B cell (primary cell): ENCODE measurements around the gene GPR3. TPM values are rescaled to one million over a fixed set of nuclear protein-coding genes. Genes with fewer than 3 reads are reported as not detected.
A peak's percentile ranks its signal among the peaks of the same experiment; 100 is the strongest.

ENCODE experiments used
- ATAC-seq: fragments of 200-7000 bp; cut with Tn5 transposase; one replicate; pipeline ENCODE4 v1.10.0; 2021; ENCODE audit warnings: low read depth, mild to moderate bottlenecking, moderate number of reproducible peaks, moderate library complexity
- CTCF ChIA-PET: fragments of 350-600 bp; sonication (Branson Sonifier 250); formaldehyde crosslinking; loops from one replicate; lab custom pipeline; 2021; ENCODE audit warnings: antibody characterized with exemption, inconsistent platforms; lab: Charles Lee
- POLR2A ChIA-PET: fragments of 350-600 bp; sonication (Branson Sonifier 250); formaldehyde crosslinking; loops from one replicate; lab custom pipeline; 2021; ENCODE audit warnings: antibody characterized with exemption; lab: Charles Lee
- DNase-seq: peaks from one replicate; pipeline ENCODE4 v3.0.0; 2013
- H2AFZ ChIP-seq: 2 replicates; pipeline ENCODE4 v1.6.1; 2012; ENCODE audit warnings: mild to moderate bottlenecking, low read depth, low read length; ENCODE audit not compliant: insufficient read depth, poor library complexity, severe bottlenecking
- H3K27ac ChIP-seq, 2 donors: 1 replicate in 1 of 2; 2 replicates in 1 of 2; pipeline ENCODE4 v1.5.1; 2012 to 2013; ENCODE audit warnings: low read length in 2 of 2, mild to moderate bottlenecking in 2 of 2, moderate library complexity in 1 of 2
- H3K27me3 ChIP-seq, 4 experiments: fragments of 200-600 bp in 1 of 4; sonication (generic) in 1 of 4; replicated peaks in 1 of 4; 1 replicate in 2 of 4; 2 replicates in 2 of 4; pipeline versions ENCODE4 v1.6.1 to v1.7.0; 2013 to 2016; ENCODE audit warnings: low read length in 3 of 4, mild to moderate bottlenecking in 2 of 4, mixed read lengths in 1 of 4, moderate library complexity in 1 of 4; ENCODE audit not compliant: insufficient read depth in 4 of 4, control insufficient read depth in 3 of 4; ENCODE audit errors: control extremely low read depth in 1 of 4
- H3K36me3 ChIP-seq, 2 experiments: replicated peaks in 1 of 2; 1 replicate in 1 of 2; 2 replicates in 1 of 2; pipeline versions ENCODE4 v1.6.1 to v1.7.1; 2013; ENCODE audit warnings: low read length in 1 of 2; ENCODE audit not compliant: insufficient read depth in 2 of 2, control insufficient read depth in 1 of 2; ENCODE audit errors: control extremely low read depth in 1 of 2, extremely low read depth in 1 of 2
- H3K4me1 ChIP-seq, 2 donors: fragments of 200-600 bp in 1 of 2; sonication (generic) in 1 of 2; 1 replicate in 1 of 2; 2 replicates in 1 of 2; pipeline versions ENCODE4 v1.5.1 to v1.6.1; 2013 to 2017; ENCODE audit warnings: low read length in 2 of 2; ENCODE audit not compliant: control insufficient read depth in 2 of 2, insufficient read depth in 2 of 2
- H3K4me2 ChIP-seq: replicated peaks from 2 replicates; pipeline ENCODE3; 2012; ENCODE audit warnings: mild to moderate bottlenecking, low read depth, low read length; ENCODE audit not compliant: poor library complexity, severe bottlenecking
- H3K4me3 ChIP-seq, 5 experiments: fragments of 200-600 bp in 1 of 5; sonication (generic) in 1 of 5; 1 replicate in 3 of 5; 2 replicates in 2 of 5; pipeline versions ENCODE4 v1.5.1 to v1.7.0; 2011 to 2016; ENCODE audit warnings: low read length in 4 of 5, mild to moderate bottlenecking in 4 of 5, low read depth in 2 of 5, control low read depth in 1 of 5, moderate library complexity in 1 of 5; ENCODE audit not compliant: insufficient read depth in 1 of 5; ENCODE audit errors: control extremely low read depth in 1 of 5, extremely low read depth in 1 of 5
- H3K79me2 ChIP-seq: fragments of 200-600 bp; sonication (generic); one replicate; pipeline ENCODE4 v1.6.0; 2016; ENCODE audit warnings: low read length; ENCODE audit not compliant: control insufficient read depth, insufficient read depth
- H3K9ac ChIP-seq: fragments of 200-600 bp; sonication (generic); 2 replicates; pipeline ENCODE4 v1.6.1; 2017; ENCODE audit warnings: mild to moderate bottlenecking, low read length, moderate library complexity
- H3K9me3 ChIP-seq, 3 donors: one replicate each; pipeline versions ENCODE4 v1.6.1 to v1.7.1; 2013; ENCODE audit warnings: low read length in 2 of 3; ENCODE audit not compliant: control insufficient read depth in 2 of 3, insufficient read depth in 1 of 3; ENCODE audit errors: control extremely low read depth in 1 of 3
- H4K20me1 ChIP-seq: 2 replicates; pipeline ENCODE4 v1.6.0; 2012; ENCODE audit warnings: mild to moderate bottlenecking, low read length; ENCODE audit not compliant: insufficient read depth, control insufficient read depth, poor library complexity, severe bottlenecking
- H3K27ac Mint-ChIP-seq: one replicate; pipeline ENCODE4 v1.8.0; 2021; ENCODE audit warnings: mixed read lengths
- H3K27me3 Mint-ChIP-seq: one replicate; pipeline ENCODE4 v1.8.0; 2021; ENCODE audit warnings: mixed read lengths
- H3K4me1 Mint-ChIP-seq: one replicate; pipeline ENCODE4 v1.8.0; 2021; ENCODE audit warnings: mixed read lengths
- H3K4me3 Mint-ChIP-seq: one replicate; pipeline ENCODE4 v1.8.0; 2021; ENCODE audit warnings: mixed read lengths
- H3K9me3 Mint-ChIP-seq: one replicate; pipeline ENCODE4 v1.8.0; 2022; ENCODE audit warnings: mixed read lengths; ENCODE audit not compliant: insufficient read depth
- CTCF ChIP-seq: fragments of 200-600 bp; IDR thresholded peaks from one replicate; pipeline ENCODE4 v1.8.0; 2022; ENCODE audit warnings: antibody characterized with exemption, mild to moderate bottlenecking
- EZH2 ChIP-seq: IDR thresholded peaks from 2 replicates; pipeline ENCODE4 v1.6.1; 2012; ENCODE audit warnings: borderline replicate concordance, low read depth, mild to moderate bottlenecking, moderate library complexity, low read length; ENCODE audit not compliant: insufficient read depth, poor library complexity, severe bottlenecking
- WGBS: methylation state at CpG from one replicate; pipeline ENCODE4 v1.1.5; 2013; ENCODE audit warnings: missing lambda C conversion rate; ENCODE audit not compliant: insufficient coverage; 5-methylcytosine and 5-hydroxymethylcytosine counted together
- intact Hi-C: fragments of 100-400 bp; cut with micrococcal nuclease; formaldehyde crosslinking; loops from one replicate; pipeline ENCODE4 v1.10.0; 2022
- polyA plus RNA-seq: library from polyadenylated mRNA; depleted of rRNA; stranded (reverse); fragments of >200 nt; gene quantifications from 2 replicates; pipeline ENCODE4 v1.2.3, GENCODE V29; 2012
- total RNA-seq, 2 donors: library from RNA; stranded (reverse); fragments of 120-200 nt in 1 of 2; gene quantifications; 1 replicate in 1 of 2; 2 replicates in 1 of 2; pipeline versions ENCODE4 v1.2.3 to v1.2.4, GENCODE V29; 2013 to 2022

Gene GPR3
- total and polyA plus RNA-seq, 2 donors (not counting 1 experiment from before 2014, with no cell fraction given): 3.3 TPM; not detected in 1

DNA sequence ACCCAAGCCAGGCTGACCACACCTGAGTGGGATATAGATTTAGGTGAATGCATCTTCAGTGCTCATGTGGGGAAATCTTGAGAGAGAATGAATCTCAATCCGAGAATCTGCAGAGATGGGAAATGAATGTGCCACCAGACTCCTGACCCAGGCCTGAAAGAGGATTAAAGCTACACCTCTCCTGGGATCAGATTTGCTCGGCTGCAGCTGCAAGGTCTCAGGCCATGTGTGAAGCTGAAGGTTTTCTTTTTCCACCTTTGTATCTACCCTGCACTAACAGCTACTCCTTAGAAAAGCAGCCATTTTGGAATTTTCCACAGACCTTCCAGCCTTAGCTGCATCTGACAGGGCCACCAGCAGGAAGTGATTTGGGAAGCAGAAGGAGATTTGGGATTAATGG is 18.3 kb downstream of the GPR3 start:
- Histone ChIP-seq H3K4me1 (peaks cover 13 to 23% of the 10 kb centered on the region in 2 donors), H3K36me3 (peaks cover 12 to 87% of the 10 kb centered on the region in 2 experiments), H2AFZ (no peak overlapping the region), H3K9me3 (no peaks in the 10 kb centered on the region), H3K4me2 (no peak overlapping the region), H3K27ac (peak overlapping the region in 1 of 2 donors; percentile 32), H3K9ac (no peak overlapping the region), H3K4me3 (no peak overlapping the region), H3K79me2 (peaks cover 15% of the 10 kb centered on the region), H4K20me1 (peaks cover 10% of the 10 kb centered on the region), H3K27me3 (no peaks in the 10 kb centered on the region)
- TF ChIP-seq CTCF (no peak), EZH2 (no peak)
- Mint-ChIP-seq H3K27ac (peak overlapping the region; percentile 53), H3K9me3 (no peaks in the 10 kb centered on the region), H3K4me3 (no peak overlapping the region), H3K4me1 (peaks cover 28% of the 10 kb centered on the region), H3K27me3 (no peaks in the 10 kb centered on the region)
- ATAC-seq: no peak
- ChIA-PET CTCF (interaction anchor here (0.5 to 6.0 kb wide), 7 partner anchors 10 to 1470 kb away, joined by 3 to 26 read pairs (median 3); no protein-coding TSS in a partner anchor), POLR2A (interaction anchor here (1.6 kb wide), 1 partner anchor 68 kb away, joined by 3 read pairs; no protein-coding TSS in a partner anchor)
- DNase-seq: no peak
- 71% methylated on average over 1 of the region's 2 CpGs for WGBS
- intact Hi-C loops: no loop called here

- TF ChIP-seq CTCF (no peak), EZH2 (no peak)
- H3K4me1 ChIP-seq: peaks cover 22 to 23% of the 10 kb centered on the region in 2 donors
- H3K4me3 ChIP-seq: no peak overlapping the region
- DNase-seq (no peak), ATAC-seq (no peak)
- H4K20me1 ChIP-seq: peaks cover 19% of the 10 kb centered on the region
- Mint-ChIP-seq H3K27me3 (no peaks in the 10 kb centered on the region), H3K4me3 (no peak overlapping the region), H3K9me3 (no peaks in the 10 kb centered on the region), H3K4me1 (peaks cover 31% of the 10 kb centered on the region), H3K27ac (peak overlapping the region; percentile 15)
- H2AFZ ChIP-seq: no peak overlapping the region
- POLR2A ChIA-PET: no interaction called here
- peaks cover 10 to 96% of the 10 kb centered on the region in 2 experiments for H3K36me3 ChIP-seq
- intact Hi-C loops: no loop called here
- H3K79me2 ChIP-seq: peaks cover 19% of the 10 kb centered on the region
- H3K27me3 ChIP-seq: no peaks in the 10 kb centered on the region
- H3K27ac ChIP-seq: no peak overlapping the region
- no peak overlapping the region for H3K4me2 ChIP-seq
- no peaks in the 10 kb centered on the region for H3K9me3 ChIP-seq
- WGBS: 100% methylated on average over 1 of the region's 4 CpGs
- H3K9ac ChIP-seq: no peak overlapping the region
- CTCF ChIA-PET: interaction anchor here (0.8 to 9.5 kb wide), 5 partner anchors 9 to 194 kb away, joined by 3 to 95 read pairs (median 26); partner anchors contain the start of gene AHDC1
Observed at GRCh38 chr1:27412502-27412901, 20.1 kb downstream of the GPR3 start.
